AG08396 (cell line): ENCODE results near the gene DSTN.

ENCODE experiments used
- DNase-seq: peaks from one replicate; pipeline ENCODE4 v3.0.0; 2012; ENCODE audit warnings: low spot score, mixed read lengths

The DSTN gene

GRCh38 chr20:17549131-17549530 lies 20.7 kb upstream of the DSTN start:
- DNase-seq = no peak

GRCh38 chr20:17555106-17555505 lies 14.8 kb upstream of the DSTN start:
- DNase-seq = no peak

- DNase-seq = no peak
Measured at GRCh38 chr20:17556837-17557674, 12.8 kb upstream of the DSTN start.

GRCh38 chr20:17557675-17558006 lies 12.2 kb upstream of the DSTN start:
- DNase-seq = peak; percentile 56

GRCh38 chr20:17558154-17558940 lies 11.5 kb upstream of the DSTN start:
- peak; percentile 70 for DNase-seq

- no peak for DNase-seq
Measured at GRCh38 chr20:17558941-17559304, 11.0 kb upstream of the DSTN start.

- DNase-seq = no peak
Measured at GRCh38 chr20:17559338-17559737, 10.5 kb upstream of the DSTN start.

GRCh38 chr20:17560344-17561074 lies 9.4 kb upstream of the DSTN start:
- DNase-seq = no peak

GRCh38 chr20:17562804-17563305 lies 7.0 kb upstream of the DSTN start:
- peak; percentile 42 for DNase-seq

GRCh38 chr20:17565169-17565845 lies 4.6 kb upstream of the DSTN start:
- no peak for DNase-seq

- DNase-seq = no peak
Measured at GRCh38 chr20:17566345-17566744, 3.5 kb upstream of the DSTN start.

- DNase-seq = no peak
Measured at GRCh38 chr20:17568045-17568788, 1.7 kb upstream of the DSTN start.

GRCh38 chr20:17568972-17569521 lies 828 bp upstream of the DSTN start:
- peak; percentile 92 for DNase-seq

- no peak for DNase-seq
Measured at GRCh38 chr20:17570347-17571152, 675 bp downstream of the DSTN start.

- no peak for DNase-seq
Measured at GRCh38 chr20:17571153-17571527, 1.3 kb downstream of the DSTN start.

GRCh38 chr20:17572034-17572638 lies 2.3 kb downstream of the DSTN start:
- DNase-seq = no peak

- no peak for DNase-seq
Measured at GRCh38 chr20:17573463-17573862, 3.6 kb downstream of the DSTN start.

- no peak for DNase-seq
Measured at GRCh38 chr20:17576215-17576614, 6.3 kb downstream of the DSTN start.

- no peak for DNase-seq
Measured at GRCh38 chr20:17579369-17580039, 9.6 kb downstream of the DSTN start.
